CD8-positive, alpha-beta memory T cell (primary cell): ENCODE data around the gene TTC33. TPM values are rescaled to one million over a fixed set of nuclear protein-coding genes. Genes with fewer than 3 reads are reported as not detected.

Experiments used
- CTCF ChIA-PET: fragments of 350-600 bp; sonication (Branson Sonifier 250); formaldehyde crosslinking; loops from one replicate; lab custom pipeline; 2021; ENCODE audit warnings: antibody characterized with exemption; lab: Charles Lee
- POLR2A ChIA-PET: fragments of 350-600 bp; sonication (Branson Sonifier 250); formaldehyde crosslinking; loops from one replicate; lab custom pipeline; 2021; ENCODE audit warnings: antibody characterized with exemption; lab: Charles Lee
- DNase-seq, 5 donors: peaks; one replicate each; pipeline versions ENCODE4 v3.0.0 to v3.0.0-alpha.2; 2020 to 2022; ENCODE audit warnings: mixed read lengths in 1 of 5
- H3K27ac ChIP-seq: one replicate; pipeline ENCODE4 v1.7.0; 2013; ENCODE audit warnings: low read depth, mild to moderate bottlenecking, low read length, moderate library complexity
- H3K27me3 ChIP-seq: 2 replicates; pipeline ENCODE4 v1.7.0; 2013; ENCODE audit warnings: low read length, mild to moderate bottlenecking; ENCODE audit not compliant: insufficient read depth, poor library complexity, severe bottlenecking
- H3K36me3 ChIP-seq: 2 replicates; pipeline ENCODE4 v1.7.0; 2013; ENCODE audit warnings: mild to moderate bottlenecking, low read length, moderate library complexity; ENCODE audit not compliant: insufficient read depth
- H3K4me1 ChIP-seq: 2 replicates; pipeline ENCODE4 v1.7.0; 2013; ENCODE audit warnings: mild to moderate bottlenecking, low read length, moderate library complexity; ENCODE audit not compliant: insufficient read depth
- H3K4me3 ChIP-seq: 2 replicates; pipeline ENCODE4 v1.7.0; 2013; ENCODE audit warnings: mild to moderate bottlenecking, low read length
- H3K9me3 ChIP-seq: 2 replicates; pipeline ENCODE4 v1.7.0; 2013; ENCODE audit warnings: mild to moderate bottlenecking, low read length
- H3K27ac Mint-ChIP-seq, 8 donors: one replicate each; pipeline ENCODE4 v1.8.0; 2020 to 2021; ENCODE audit warnings: mixed read lengths in 8 of 8, mild to moderate bottlenecking in 6 of 8, inconsistent platforms in 3 of 8, moderate library complexity in 3 of 8
- H3K27me3 Mint-ChIP-seq, 2 donors: one replicate each; pipeline ENCODE4 v1.8.0; 2020 to 2021; ENCODE audit warnings: mixed read lengths in 2 of 2, mild to moderate bottlenecking in 1 of 2, moderate library complexity in 1 of 2
- H3K36me3 Mint-ChIP-seq, 3 donors: one replicate each; pipeline ENCODE4 v1.8.0; 2020 to 2021; ENCODE audit warnings: mixed read lengths in 3 of 3, inconsistent platforms in 1 of 3, mild to moderate bottlenecking in 1 of 3
- H3K4me1 Mint-ChIP-seq, 3 donors: one replicate each; pipeline ENCODE4 v1.8.0; 2020 to 2021; ENCODE audit warnings: mixed read lengths in 3 of 3, inconsistent platforms in 1 of 3, mild to moderate bottlenecking in 1 of 3
- H3K4me3 Mint-ChIP-seq, 7 donors: one replicate each; pipeline ENCODE4 v1.8.0; 2020 to 2021; ENCODE audit warnings: mixed read lengths in 7 of 7, mild to moderate bottlenecking in 6 of 7, moderate library complexity in 4 of 7, inconsistent platforms in 2 of 7
- H3K9me3 Mint-ChIP-seq, 5 donors: one replicate each; pipeline ENCODE4 v1.8.0; 2020 to 2022; ENCODE audit warnings: mixed read lengths in 5 of 5, mild to moderate bottlenecking in 3 of 5, moderate library complexity in 2 of 5, inconsistent platforms in 1 of 5
- polyA plus RNA-seq: library from polyadenylated mRNA; unstranded; fragments of 300-500 nt; fragmentation: Illumina TruSeq; gene quantifications from one replicate; pipeline ENCODE4 v1.2.3, GENCODE V29; 2021
- total RNA-seq, 2 experiments: library from RNA; stranded (reverse); gene quantifications; one replicate each; pipeline ENCODE4 v1.2.3, GENCODE V29; 2021

The TTC33 gene
- total and polyA plus RNA-seq, 3 experiments from 2014 or later: 13.9 to 27.7 (median 25.3) TPM

DNA sequence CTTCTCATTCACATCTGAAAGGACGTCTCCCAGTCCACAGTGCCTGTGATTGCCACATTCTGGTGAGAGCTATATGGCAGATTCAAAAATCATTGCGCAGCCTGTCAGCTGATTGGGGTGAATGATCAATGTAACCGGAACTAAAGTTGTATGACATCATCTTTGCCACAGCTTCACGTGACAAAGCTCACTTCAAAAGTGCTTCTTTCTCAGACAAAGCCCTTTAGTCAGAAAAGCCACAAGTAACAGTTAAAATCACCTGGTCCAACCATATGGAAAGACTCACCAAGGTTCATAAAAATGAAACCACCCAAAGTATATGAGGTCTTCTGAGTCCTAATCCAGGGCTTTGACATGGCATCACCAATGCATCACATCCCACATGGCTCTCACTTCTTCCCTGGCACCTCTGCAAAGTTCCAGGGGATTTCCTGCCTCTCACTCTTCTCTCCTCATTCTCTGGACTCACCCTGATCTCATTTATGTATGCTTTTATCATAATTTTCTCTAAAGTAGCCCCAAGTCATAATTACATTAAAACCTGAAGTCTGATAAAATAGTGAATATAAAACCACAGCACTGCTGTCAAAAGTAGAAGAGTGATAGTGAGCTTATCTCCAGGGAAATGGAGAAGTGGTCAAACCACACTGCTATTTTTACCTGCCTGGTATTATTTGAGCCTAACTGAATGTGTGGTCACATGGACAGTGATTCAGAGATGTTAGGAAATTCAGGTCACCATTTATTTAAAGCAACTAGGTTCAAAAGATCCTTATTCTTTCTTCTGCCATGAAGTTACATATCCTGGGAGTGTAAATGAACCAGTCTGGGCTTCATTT, 269.1 kb downstream of the TTC33 start:
- ChIA-PET CTCF (interaction anchor here (1.5 kb wide), 1 partner anchor 11 kb away, joined by 3 read pairs; no protein-coding TSS in a partner anchor), POLR2A (interaction anchor here (0.6 kb wide), 1 partner anchor 77 kb away, joined by 5 read pairs; no protein-coding TSS in a partner anchor)
- Mint-ChIP-seq H3K27me3 (peaks cover 0 to 12% of the 10 kb centered on the region in 2 donors), H3K36me3 (no peaks in the 10 kb centered on the region), H3K4me3 (peak overlapping the region in 3 of 7 donors; percentile 13 to 48 (median 36)), H3K27ac (peak overlapping the region; percentile 11 to 87 (median 76)), H3K4me1 (peaks cover 13 to 47% (median 40%) of the 10 kb centered on the region in 3 donors), H3K9me3 (no peaks in the 10 kb centered on the region)
- Histone ChIP-seq H3K9me3 (no peaks in the 10 kb centered on the region), H3K4me3 (no peak overlapping the region), H3K27me3 (no peaks in the 10 kb centered on the region), H3K36me3 (no peaks in the 10 kb centered on the region), H3K27ac (no peak overlapping the region), H3K4me1 (peaks cover 9% of the 10 kb centered on the region)
- DNase-seq: peak; percentile 12 to 68 (median 53)

DNA sequence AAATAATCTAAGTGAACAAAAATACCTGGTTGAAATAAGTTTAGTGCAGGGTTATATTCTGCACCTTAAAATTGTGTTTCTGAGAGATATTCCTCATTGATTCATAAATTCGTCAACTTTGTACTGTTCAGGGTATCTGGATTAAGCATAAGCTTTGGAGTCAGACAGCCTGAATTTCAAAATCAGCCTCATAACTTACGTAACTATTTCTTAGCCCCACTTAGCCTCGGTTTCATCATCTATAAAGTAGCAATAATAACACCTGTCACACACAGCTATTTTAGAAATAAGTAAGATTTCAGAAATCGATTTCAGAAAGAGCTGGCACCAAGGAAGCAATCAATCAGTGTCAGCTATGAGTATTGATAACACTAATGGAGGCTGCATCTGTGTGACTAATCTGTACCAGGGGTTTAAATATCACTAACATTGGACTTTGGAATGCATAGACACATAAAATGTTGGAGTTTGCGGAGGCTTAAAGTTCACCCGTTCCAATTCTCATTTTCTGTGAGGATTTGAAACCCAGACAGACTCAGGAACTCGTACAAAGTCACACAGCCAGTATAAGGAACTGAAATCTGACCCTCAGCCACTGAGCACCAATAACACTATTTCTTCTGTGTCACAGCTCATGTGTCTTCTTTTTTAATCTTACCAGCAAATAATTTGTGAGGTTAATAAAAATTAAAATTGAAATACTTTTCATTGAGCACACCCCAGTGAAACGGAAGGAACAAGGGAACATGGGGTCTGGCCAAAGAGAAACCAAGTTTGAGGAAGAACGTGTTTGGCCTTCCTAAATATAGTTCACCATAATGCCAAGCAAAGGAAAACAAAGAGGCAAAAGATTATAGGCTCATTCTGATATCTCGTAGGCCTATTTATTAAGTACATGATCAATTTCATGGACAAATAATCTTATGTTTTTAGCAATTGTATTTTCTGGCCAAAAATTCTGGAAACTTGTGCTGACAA, 270.5 kb downstream of the TTC33 start:
- DNase-seq: no peak
- Histone ChIP-seq H3K27ac (no peak overlapping the region), H3K36me3 (no peaks in the 10 kb centered on the region), H3K4me1 (peaks cover 12% of the 10 kb centered on the region), H3K4me3 (no peak overlapping the region), H3K9me3 (no peaks in the 10 kb centered on the region), H3K27me3 (no peaks in the 10 kb centered on the region)
- H3K36me3 Mint-ChIP-seq: no peaks in the 10 kb centered on the region
- no peaks in the 10 kb centered on the region for H3K9me3 Mint-ChIP-seq
- CTCF ChIA-PET: no interaction called here
- peaks cover 0 to 6% of the 10 kb centered on the region in 2 donors for H3K27me3 Mint-ChIP-seq
- peak overlapping the region in 1 of 8 donors; percentile 21 for H3K27ac Mint-ChIP-seq
- POLR2A ChIA-PET: no interaction called here
- no peak overlapping the region for H3K4me3 Mint-ChIP-seq
- peaks cover 20 to 52% (median 46%) of the 10 kb centered on the region in 3 donors for H3K4me1 Mint-ChIP-seq

DNA sequence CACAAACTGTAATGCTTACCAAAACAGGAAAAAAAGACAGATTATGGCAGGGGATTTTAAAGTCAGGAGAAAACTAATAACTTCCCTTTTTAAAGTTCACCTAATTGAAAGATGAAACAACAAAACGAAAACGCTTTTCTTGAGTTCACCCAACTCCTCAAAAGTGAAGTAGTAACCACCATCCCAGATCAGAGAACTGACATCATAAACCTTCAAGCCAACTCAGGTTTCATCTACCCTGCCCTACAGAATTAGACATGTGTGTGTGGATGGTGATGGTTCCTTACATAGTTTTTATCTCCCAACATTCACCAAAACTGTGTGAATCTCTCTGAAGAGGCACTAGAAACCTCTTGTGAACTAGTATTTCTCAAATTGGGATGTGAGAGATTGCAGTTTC, 271.3 kb downstream of the TTC33 start:
- ChIA-PET POLR2A (no interaction called here), CTCF (no interaction called here)
- peaks cover 13% of the 10 kb centered on the region for H3K4me1 ChIP-seq
- Mint-ChIP-seq H3K4me1 (peaks cover 23 to 57% (median 48%) of the 10 kb centered on the region in 3 donors), H3K36me3 (no peaks in the 10 kb centered on the region), H3K27me3 (peaks cover 0 to 3% of the 10 kb centered on the region in 2 donors), H3K27ac (no peak overlapping the region), H3K4me3 (no peak overlapping the region), H3K9me3 (no peaks in the 10 kb centered on the region)
- no peak overlapping the region for H3K27ac ChIP-seq
- H3K36me3 ChIP-seq: no peaks in the 10 kb centered on the region
- H3K4me3 ChIP-seq: no peak overlapping the region
- peak in 1 of 5 donors; percentile 15 for DNase-seq
- no peaks in the 10 kb centered on the region for H3K9me3 ChIP-seq
- H3K27me3 ChIP-seq: no peaks in the 10 kb centered on the region

DNA sequence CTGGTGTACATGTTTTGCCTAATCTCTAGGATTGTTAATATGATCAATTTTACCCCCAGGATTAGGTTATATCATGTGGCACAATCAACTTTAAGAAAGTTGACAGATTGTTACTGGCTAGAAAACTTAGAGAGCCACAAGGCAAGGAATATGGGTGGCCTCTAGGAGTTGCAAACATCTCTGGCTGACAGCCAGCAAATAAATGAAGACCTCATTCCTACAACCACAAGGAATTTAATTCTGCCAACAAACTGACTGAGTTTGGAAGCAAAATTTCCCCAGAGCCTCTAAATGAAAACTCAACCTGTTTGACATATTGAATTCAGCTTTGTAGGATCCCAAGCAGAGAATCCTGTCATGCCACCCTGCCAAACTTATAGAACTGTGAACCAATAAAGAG, 272.4 kb downstream of the TTC33 start:
- POLR2A ChIA-PET: no interaction called here
- H3K36me3 ChIP-seq: no peaks in the 10 kb centered on the region
- no peak overlapping the region for H3K4me3 ChIP-seq
- no peaks in the 10 kb centered on the region for H3K9me3 ChIP-seq
- no peak overlapping the region for H3K27ac ChIP-seq
- no peaks in the 10 kb centered on the region for H3K27me3 Mint-ChIP-seq
- peaks cover 13% of the 10 kb centered on the region for H3K4me1 ChIP-seq
- H3K27me3 ChIP-seq: no peaks in the 10 kb centered on the region
- no peaks in the 10 kb centered on the region for H3K9me3 Mint-ChIP-seq
- no peak overlapping the region for H3K4me3 Mint-ChIP-seq
- CTCF ChIA-PET: no interaction called here
- no peak for DNase-seq
- no peaks in the 10 kb centered on the region for H3K36me3 Mint-ChIP-seq
- no peak overlapping the region for H3K27ac Mint-ChIP-seq
- peaks cover 23 to 57% (median 45%) of the 10 kb centered on the region in 3 donors for H3K4me1 Mint-ChIP-seq

DNA sequence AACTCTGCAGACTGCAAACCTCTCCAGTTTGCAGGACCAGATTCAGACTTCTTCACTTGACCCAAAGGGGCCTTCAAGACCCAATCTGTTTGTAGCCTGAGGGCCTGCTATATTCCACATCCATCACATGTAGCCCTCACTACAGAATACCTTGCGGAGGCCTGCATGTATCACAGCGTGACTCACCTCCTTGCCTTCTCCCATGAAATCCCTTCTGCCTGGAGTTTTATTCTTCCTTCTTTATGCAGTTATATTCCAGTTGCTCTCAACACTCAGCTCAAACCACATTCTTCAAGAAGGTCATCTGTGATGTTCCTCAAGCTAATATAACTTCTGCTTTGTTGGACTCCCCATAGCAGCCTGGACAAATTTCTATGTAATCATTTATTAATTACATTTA, 274.5 kb downstream of the TTC33 start:
- H3K4me1 ChIP-seq: peaks cover 5% of the 10 kb centered on the region
- H3K4me3 ChIP-seq: no peak overlapping the region
- no peaks in the 10 kb centered on the region for H3K27me3 ChIP-seq
- H3K27ac ChIP-seq: no peak overlapping the region
- Mint-ChIP-seq H3K27me3 (no peaks in the 10 kb centered on the region), H3K36me3 (no peaks in the 10 kb centered on the region), H3K27ac (no peak overlapping the region), H3K4me3 (no peak overlapping the region), H3K9me3 (no peaks in the 10 kb centered on the region), H3K4me1 (peaks cover 16 to 42% (median 32%) of the 10 kb centered on the region in 3 donors)
- no peaks in the 10 kb centered on the region for H3K9me3 ChIP-seq
- POLR2A ChIA-PET: no interaction called here
- CTCF ChIA-PET: no interaction called here
- no peaks in the 10 kb centered on the region for H3K36me3 ChIP-seq
- no peak for DNase-seq

DNA sequence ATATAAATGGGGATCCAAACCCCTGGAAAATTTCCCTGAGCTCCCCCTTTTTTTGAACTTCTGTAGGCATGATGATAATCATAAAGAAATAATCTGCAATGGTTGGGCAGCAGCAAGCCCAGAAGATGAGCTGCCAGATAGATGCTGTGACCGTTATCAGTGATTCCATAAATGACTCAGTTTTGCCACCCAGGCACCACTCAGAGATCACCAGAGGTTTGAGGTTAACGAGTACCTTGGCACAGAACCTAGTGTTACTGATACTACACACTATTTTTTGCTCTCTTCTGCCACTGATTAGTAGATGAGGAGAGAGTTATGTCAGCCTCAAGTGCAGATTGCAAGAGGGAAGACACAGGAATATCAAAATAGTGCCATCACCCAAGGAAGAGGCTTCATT, 275.4 kb downstream of the TTC33 start:
- H3K9me3 Mint-ChIP-seq: no peaks in the 10 kb centered on the region
- peaks cover 16 to 38% (median 27%) of the 10 kb centered on the region in 3 donors for H3K4me1 Mint-ChIP-seq

DNA sequence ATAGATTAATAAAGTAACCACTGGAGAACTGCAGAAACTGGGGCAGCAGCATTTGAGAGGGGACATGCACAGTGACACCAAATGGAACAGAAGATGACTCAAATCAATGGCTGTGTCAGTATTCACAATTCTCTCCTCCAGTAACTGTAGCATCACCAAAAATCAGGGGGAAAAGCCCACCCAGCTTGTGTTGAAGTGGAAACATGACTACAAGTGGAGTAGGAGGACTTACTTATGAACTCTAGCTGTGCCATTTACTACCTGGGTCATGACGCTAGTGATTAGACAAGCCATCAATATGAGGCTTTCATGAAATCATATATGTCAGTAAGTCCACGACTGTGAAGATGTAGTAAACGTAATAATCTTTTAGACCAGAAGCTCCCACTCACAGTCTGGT, 275.8 kb downstream of the TTC33 start:
- no peak overlapping the region for H3K4me3 Mint-ChIP-seq
- no peaks in the 10 kb centered on the region for H3K36me3 ChIP-seq
- H3K9me3 ChIP-seq: no peaks in the 10 kb centered on the region
- no peak overlapping the region for H3K27ac ChIP-seq
- H3K27ac Mint-ChIP-seq: peak overlapping the region in 2 of 8 donors; percentile 9 to 24
- H3K4me3 ChIP-seq: no peak overlapping the region
- H3K36me3 Mint-ChIP-seq: no peaks in the 10 kb centered on the region
- no peak for DNase-seq
- no peaks in the 10 kb centered on the region for H3K9me3 Mint-ChIP-seq
- H3K4me1 Mint-ChIP-seq: peaks cover 14 to 38% (median 27%) of the 10 kb centered on the region in 3 donors
- no peaks in the 10 kb centered on the region for H3K27me3 Mint-ChIP-seq
- H3K4me1 ChIP-seq: peaks cover 4% of the 10 kb centered on the region
- ChIA-PET CTCF (no interaction called here), POLR2A (no interaction called here)
- H3K27me3 ChIP-seq: no peaks in the 10 kb centered on the region

More for the DNA sequence above, 275.4 kb downstream of the TTC33 start:
- ChIA-PET CTCF (no interaction called here), POLR2A (no interaction called here)
- no peaks in the 10 kb centered on the region for H3K36me3 ChIP-seq
- peak in 3 of 5 donors; percentile 12 to 61 (median 17) for DNase-seq
- Mint-ChIP-seq H3K27ac (peak overlapping the region in 7 of 8 donors; percentile 9 to 80 (median 35)), H3K36me3 (no peaks in the 10 kb centered on the region), H3K4me3 (no peak overlapping the region), H3K27me3 (no peaks in the 10 kb centered on the region)
- H3K4me1 ChIP-seq: peaks cover 4% of the 10 kb centered on the region
- no peak overlapping the region for H3K27ac ChIP-seq
- no peak overlapping the region for H3K4me3 ChIP-seq
- no peaks in the 10 kb centered on the region for H3K9me3 ChIP-seq
- H3K27me3 ChIP-seq: no peaks in the 10 kb centered on the region
